Activated CD4-positive, alpha-beta T cell treated with anti-CD3 and anti-CD28 coated beads for 36 hours (primary cell): ENCODE measurements around the gene LPP. TPM values are rescaled to one million over a fixed set of nuclear protein-coding genes. Genes with fewer than 3 reads are reported as not detected.
A peak's percentile ranks its signal among the peaks of the same experiment; 100 is the strongest.

Source experiments
- ATAC-seq: fragments of 200-7000 bp; cut with Tn5 transposase; one replicate; pipeline ENCODE4 v1.10.0; 2021; ENCODE audit warnings: mild to moderate bottlenecking, moderate library complexity
- CTCF ChIA-PET: fragments of 350-600 bp; sonication (Branson Sonifier 250); formaldehyde crosslinking; loops from one replicate; lab custom pipeline; 2021; ENCODE audit warnings: antibody characterized with exemption; lab: Charles Lee
- POLR2A ChIA-PET: fragments of 350-600 bp; sonication (Branson Sonifier 250); formaldehyde crosslinking; loops from one replicate; lab custom pipeline; 2021; ENCODE audit warnings: antibody characterized with exemption, inconsistent platforms; lab: Charles Lee
- DNase-seq: peaks from one replicate; pipeline ENCODE4 v3.0.0-alpha.2; 2020
- H3K27ac Mint-ChIP-seq: one replicate; pipeline ENCODE4 v1.8.0; 2021; ENCODE audit warnings: mixed read lengths
- H3K27me3 Mint-ChIP-seq: one replicate; pipeline ENCODE4 v1.8.0; 2021; ENCODE audit warnings: mixed read lengths
- H3K36me3 Mint-ChIP-seq: one replicate; pipeline ENCODE4 v1.8.0; 2021; ENCODE audit warnings: low read depth, mixed read lengths
- H3K4me1 Mint-ChIP-seq: one replicate; pipeline ENCODE4 v1.8.0; 2021; ENCODE audit warnings: mixed read lengths
- H3K4me3 Mint-ChIP-seq: one replicate; pipeline ENCODE4 v1.8.0; 2021; ENCODE audit warnings: mild to moderate bottlenecking, moderate library complexity, mixed read lengths
- H3K9me3 Mint-ChIP-seq: one replicate; pipeline ENCODE4 v1.8.0; 2021; ENCODE audit warnings: low read depth, mixed read lengths
- intact Hi-C, 2 experiments: fragments of 100-400 bp; cut with DNase I in 1 of 2; cut with micrococcal nuclease in 1 of 2; formaldehyde crosslinking; loops; one replicate each; pipeline versions ENCODE4 v1.14.2 to v1.15.1; 2022 to 2024; cut with DNase I, micrococcal nuclease
- total RNA-seq, 2 experiments: library from RNA; stranded (reverse); gene quantifications; one replicate each; pipeline ENCODE4 v1.2.3, GENCODE V29; 2021

Gene LPP
- total RNA-seq, 2 experiments from 2014 or later = 34.7 to 40.6 TPM

GRCh38 chr3:188396251-188396650 lies 242.3 kb downstream of the LPP start:
- no peak overlapping the region for H3K27ac Mint-ChIP-seq
- POLR2A ChIA-PET = no interaction called here
- H3K4me1 Mint-ChIP-seq = peaks cover 51% of the 10 kb centered on the region
- ATAC-seq = no peak
- H3K36me3 Mint-ChIP-seq = no peaks in the 10 kb centered on the region
- DNase-seq = no peak
- no peak overlapping the region for H3K4me3 Mint-ChIP-seq
- no peaks in the 10 kb centered on the region for H3K9me3 Mint-ChIP-seq
- CTCF ChIA-PET = interaction anchor here (1.6 kb wide), 1 partner anchor 34 kb away, joined by 6 read pairs; no protein-coding TSS in a partner anchor
- no peaks in the 10 kb centered on the region for H3K27me3 Mint-ChIP-seq
- intact Hi-C loops = loop anchor here in 1 of 2 experiments (10.0 kb wide), 1 partner anchor 559 kb away; no protein-coding TSS in a partner anchor

- ChIA-PET POLR2A (no interaction called here), CTCF (interaction anchor here (1.6 kb wide), 1 partner anchor 33 kb away, joined by 6 read pairs; no protein-coding TSS in a partner anchor)
- ATAC-seq (no peak), DNase-seq (no peak)
- Mint-ChIP-seq H3K9me3 (no peaks in the 10 kb centered on the region), H3K27me3 (no peaks in the 10 kb centered on the region), H3K4me3 (peak overlapping the region; percentile 9), H3K27ac (no peak overlapping the region), H3K4me1 (peaks cover 51% of the 10 kb centered on the region), H3K36me3 (no peaks in the 10 kb centered on the region)
- intact Hi-C loops = loop anchor here in 1 of 2 experiments (10.0 kb wide), 1 partner anchor 558 kb away; no protein-coding TSS in a partner anchor
Observed at GRCh38 chr3:188396900-188397299, 242.9 kb downstream of the LPP start.

- Mint-ChIP-seq H3K4me3 (peak overlapping the region; percentile 9), H3K27ac (peak overlapping the region; percentile 6), H3K36me3 (no peaks in the 10 kb centered on the region), H3K9me3 (peaks cover 2% of the 10 kb centered on the region), H3K27me3 (no peaks in the 10 kb centered on the region), H3K4me1 (peaks cover 59% of the 10 kb centered on the region)
- ChIA-PET CTCF (interaction anchor here (1.0 to 1.2 kb wide), 3 partner anchors 555 to 660 kb away, joined by 3 read pairs; no protein-coding TSS in a partner anchor), POLR2A (interaction anchor here (0.7 kb wide), 1 partner anchor 553 kb away, joined by 3 read pairs; no protein-coding TSS in a partner anchor)
- ATAC-seq (no peak), DNase-seq (no peak)
- intact Hi-C loops = loop anchor here in 1 of 2 experiments (10.0 kb wide), 1 partner anchor 557 kb away; no protein-coding TSS in a partner anchor
Observed at GRCh38 chr3:188397766-188398705, 244.1 kb downstream of the LPP start.

- ChIA-PET POLR2A (interaction anchor here (0.6 to 1.5 kb wide), 3 partner anchors 11 to 1462 kb away, joined by 3 to 4 read pairs (median 3); no protein-coding TSS in a partner anchor), CTCF (interaction anchor here (0.5 to 1.6 kb wide), 4 partner anchors 9 to 659 kb away, joined by 3 to 7 read pairs (median 4); no protein-coding TSS in a partner anchor)
- H3K9me3 Mint-ChIP-seq = peaks cover 2% of the 10 kb centered on the region
- intact Hi-C loops = loop anchor here (2.0 to 10.0 kb wide), 6 partner anchors 63 to 656 kb away; partner anchors contain the start of gene BCL6 (in 1 of the 2)
- H3K4me3 Mint-ChIP-seq = no peak overlapping the region
- H3K4me1 Mint-ChIP-seq = peaks cover 69% of the 10 kb centered on the region
- ATAC-seq (peak; percentile 85), DNase-seq (peak; percentile 46)
- no peaks in the 10 kb centered on the region for H3K27me3 Mint-ChIP-seq
- H3K36me3 Mint-ChIP-seq = peaks cover 2% of the 10 kb centered on the region
- peak overlapping the region; percentile 26 for H3K27ac Mint-ChIP-seq
Observed at GRCh38 chr3:188400494-188401243, 246.7 kb downstream of the LPP start.

- POLR2A ChIA-PET = interaction anchor here (1.2 to 1.5 kb wide), 2 partner anchors 11 to 513 kb away, joined by 3 to 4 read pairs; no protein-coding TSS in a partner anchor
Observed at GRCh38 chr3:188401244-188401993, 247.5 kb downstream of the LPP start.

GRCh38 chr3:188402229-188402628 lies 248.3 kb downstream of the LPP start:
- POLR2A ChIA-PET = no interaction called here
- H3K27me3 Mint-ChIP-seq = no peaks in the 10 kb centered on the region
- peaks cover 2% of the 10 kb centered on the region for H3K9me3 Mint-ChIP-seq
- no peak overlapping the region for H3K4me3 Mint-ChIP-seq
- CTCF ChIA-PET = no interaction called here
- H3K4me1 Mint-ChIP-seq = peaks cover 59% of the 10 kb centered on the region
- ATAC-seq (no peak), DNase-seq (no peak)
- H3K27ac Mint-ChIP-seq = no peak overlapping the region
- intact Hi-C loops = loop anchor here (2.0 to 10.0 kb wide), 6 partner anchors 61 to 657 kb away; partner anchors contain the start of gene BCL6 (in 1 of the 2)
- H3K36me3 Mint-ChIP-seq = peaks cover 12% of the 10 kb centered on the region

More at GRCh38 chr3:188401244-188401993, 247.5 kb downstream of the LPP start:
- ATAC-seq = no peak
- H3K4me3 Mint-ChIP-seq = no peak overlapping the region
- no peaks in the 10 kb centered on the region for H3K27me3 Mint-ChIP-seq
- intact Hi-C loops = loop anchor here (2.0 to 10.0 kb wide), 6 partner anchors 64 to 657 kb away; partner anchors contain the start of gene BCL6 (in 1 of the 2)
- DNase-seq = no peak
- peaks cover 67% of the 10 kb centered on the region for H3K4me1 Mint-ChIP-seq
- H3K36me3 Mint-ChIP-seq = peaks cover 7% of the 10 kb centered on the region
- peaks cover 2% of the 10 kb centered on the region for H3K9me3 Mint-ChIP-seq
- CTCF ChIA-PET = interaction anchor here (1.2 to 1.6 kb wide), 3 partner anchors 9 to 660 kb away, joined by 3 to 7 read pairs (median 4); no protein-coding TSS in a partner anchor
- peak overlapping the region; percentile 52 for H3K27ac Mint-ChIP-seq

GRCh38 chr3:188403404-188403803 lies 249.4 kb downstream of the LPP start:
- CTCF ChIA-PET = interaction anchor here (0.6 to 0.8 kb wide), 2 partner anchors 663 to 1968 kb away, joined by 3 read pairs; no protein-coding TSS in a partner anchor
- Mint-ChIP-seq H3K4me1 (peaks cover 48% of the 10 kb centered on the region), H3K9me3 (peaks cover 2% of the 10 kb centered on the region), H3K36me3 (peaks cover 16% of the 10 kb centered on the region), H3K27ac (no peak overlapping the region), H3K27me3 (no peaks in the 10 kb centered on the region), H3K4me3 (no peak overlapping the region)
- POLR2A ChIA-PET = no interaction called here
- DNase-seq (no peak), ATAC-seq (peak; percentile 30)
- intact Hi-C loops = loop anchor here (2.0 to 10.0 kb wide), 6 partner anchors 63 to 659 kb away; partner anchors contain the start of gene BCL6 (in 1 of the 2)

- peaks cover 41% of the 10 kb centered on the region for H3K4me1 Mint-ChIP-seq
- no peak overlapping the region for H3K4me3 Mint-ChIP-seq
- POLR2A ChIA-PET = no interaction called here
- DNase-seq (no peak), ATAC-seq (no peak)
- peaks cover 2% of the 10 kb centered on the region for H3K9me3 Mint-ChIP-seq
- peaks cover 17% of the 10 kb centered on the region for H3K36me3 Mint-ChIP-seq
- H3K27me3 Mint-ChIP-seq = no peaks in the 10 kb centered on the region
- CTCF ChIA-PET = interaction anchor here (0.6 to 0.8 kb wide), 2 partner anchors 664 to 1968 kb away, joined by 3 read pairs; no protein-coding TSS in a partner anchor
- intact Hi-C loops = loop anchor here (1.0 to 10.0 kb wide), 6 partner anchors 35 to 659 kb away; partner anchors contain the start of gene BCL6 (in 1 of the 2)
- no peak overlapping the region for H3K27ac Mint-ChIP-seq
Observed at GRCh38 chr3:188404124-188404523, 250.2 kb downstream of the LPP start.

- ATAC-seq (no peak), DNase-seq (no peak)
- no peak overlapping the region for H3K4me3 Mint-ChIP-seq
- H3K27ac Mint-ChIP-seq = no peak overlapping the region
- H3K27me3 Mint-ChIP-seq = no peaks in the 10 kb centered on the region
- H3K4me1 Mint-ChIP-seq = peaks cover 37% of the 10 kb centered on the region
- ChIA-PET POLR2A (no interaction called here), CTCF (interaction anchor here (0.8 kb wide), 1 partner anchor 302 kb away, joined by 4 read pairs; no protein-coding TSS in a partner anchor)
- H3K9me3 Mint-ChIP-seq = peaks cover 2% of the 10 kb centered on the region
- peaks cover 17% of the 10 kb centered on the region for H3K36me3 Mint-ChIP-seq
- intact Hi-C loops = loop anchor here (1.0 to 10.0 kb wide), 6 partner anchors 35 to 660 kb away; partner anchors contain the start of gene BCL6 (in 1 of the 2)
Observed at GRCh38 chr3:188404701-188405100, 250.7 kb downstream of the LPP start.
